KMS-11 (cell line): Measurements from ENCODE around the gene DSE.
"Not testable (repeated sequence)": the region's sequence is repeated elsewhere in the genome, so short reads cannot be mapped to it uniquely, and the experiment has no call there.

Experiments
- H2AFZ ChIP-seq: fragments of 200-600 bp; sonication (generic); 2 replicates; pipeline ENCODE4 v1.6.1; 2016; ENCODE audit warnings: antibody characterized with exemption, mixed run types, low read depth
- H3K27ac ChIP-seq: fragments of 200-600 bp; sonication (generic); 2 replicates; pipeline ENCODE4 v1.6.1; 2016; ENCODE audit warnings: mild to moderate bottlenecking, mixed run types
- H3K27me3 ChIP-seq: fragments of 200-600 bp; sonication (generic); 2 replicates; pipeline ENCODE4 v1.6.1; 2017; ENCODE audit warnings: mild to moderate bottlenecking, low read depth, mixed run types, moderate library complexity; ENCODE audit not compliant: insufficient read depth
- H3K36me3 ChIP-seq: fragments of 200-600 bp; sonication (generic); 2 replicates; pipeline ENCODE4 v1.6.1; 2017; ENCODE audit warnings: mild to moderate bottlenecking, mixed run types; ENCODE audit not compliant: insufficient read depth
- H3K4me1 ChIP-seq: fragments of 200-600 bp; sonication (generic); 2 replicates; pipeline ENCODE4 v1.6.1; 2016; ENCODE audit warnings: mild to moderate bottlenecking, low read depth, mixed run types; ENCODE audit not compliant: poor library complexity, severe bottlenecking
- H3K4me2 ChIP-seq: fragments of 200-600 bp; sonication (generic); 2 replicates; pipeline ENCODE4 v1.7.0; 2016; ENCODE audit warnings: mild to moderate bottlenecking, mixed run types
- H3K4me3 ChIP-seq: fragments of 200-600 bp; sonication (generic); IDR thresholded peaks from 2 replicates; pipeline ENCODE4 v1.6.1; 2017; ENCODE audit warnings: low read depth, low read length, mixed read lengths; ENCODE audit not compliant: insufficient read depth
- H3K79me2 ChIP-seq: fragments of 200-600 bp; sonication (generic); 2 replicates; pipeline ENCODE4 v1.6.1; 2016; ENCODE audit warnings: low read depth, mixed run types; ENCODE audit not compliant: insufficient read depth
- H3K9ac ChIP-seq: fragments of 200-600 bp; sonication (generic); 2 replicates; pipeline ENCODE4 v1.6.1; 2016; ENCODE audit warnings: mild to moderate bottlenecking, mixed run types
- H4K20me1 ChIP-seq: fragments of 200-600 bp; sonication (generic); 2 replicates; pipeline ENCODE4 v1.6.1; 2016; ENCODE audit warnings: mild to moderate bottlenecking, mixed run types; ENCODE audit not compliant: insufficient read depth
- TF ChIP-seq, protein P1 (sequence below): fragments of 200-600 bp; sonication (generic); conservative IDR thresholded peaks from 2 replicates; pipeline ENCODE4 v1.6.1; 2017; ENCODE audit warnings: low read depth, mild to moderate bottlenecking, antibody characterized with exemption, low read length, moderate library complexity, mixed read lengths

DSE gene

DNA sequence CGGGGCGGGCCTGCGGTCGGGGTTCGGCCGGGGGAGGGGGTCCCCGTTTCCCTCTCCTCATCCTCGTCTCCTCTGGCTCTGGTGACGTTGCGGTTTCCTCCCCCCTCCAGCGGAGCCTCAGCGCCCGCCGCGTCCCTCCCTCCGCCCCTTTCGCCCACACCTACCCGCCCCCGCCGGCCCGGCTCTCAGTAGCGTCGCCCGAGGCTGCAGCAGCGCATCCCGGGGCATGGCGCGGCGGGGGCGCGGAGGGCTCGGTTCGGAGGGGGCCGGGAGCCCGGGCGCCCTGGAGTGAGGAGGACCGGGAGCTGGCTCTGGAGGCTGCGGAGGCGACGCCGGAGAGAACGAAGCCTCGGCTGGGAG is at the start of gene DSE:
TSS of gene DSE (plus strand) at position 188 of the 360 bp plus-strand sequence. CDS start 28,304 bp downstream, outside the sequence.
- no peaks in the 10 kb centered on the region; the same call in 1 of the 2 replicates for H3K27me3 ChIP-seq
- no peak within 1 kb of the TSS for H3K4me3 ChIP-seq
- TF ChIP-seq, protein P1, sequence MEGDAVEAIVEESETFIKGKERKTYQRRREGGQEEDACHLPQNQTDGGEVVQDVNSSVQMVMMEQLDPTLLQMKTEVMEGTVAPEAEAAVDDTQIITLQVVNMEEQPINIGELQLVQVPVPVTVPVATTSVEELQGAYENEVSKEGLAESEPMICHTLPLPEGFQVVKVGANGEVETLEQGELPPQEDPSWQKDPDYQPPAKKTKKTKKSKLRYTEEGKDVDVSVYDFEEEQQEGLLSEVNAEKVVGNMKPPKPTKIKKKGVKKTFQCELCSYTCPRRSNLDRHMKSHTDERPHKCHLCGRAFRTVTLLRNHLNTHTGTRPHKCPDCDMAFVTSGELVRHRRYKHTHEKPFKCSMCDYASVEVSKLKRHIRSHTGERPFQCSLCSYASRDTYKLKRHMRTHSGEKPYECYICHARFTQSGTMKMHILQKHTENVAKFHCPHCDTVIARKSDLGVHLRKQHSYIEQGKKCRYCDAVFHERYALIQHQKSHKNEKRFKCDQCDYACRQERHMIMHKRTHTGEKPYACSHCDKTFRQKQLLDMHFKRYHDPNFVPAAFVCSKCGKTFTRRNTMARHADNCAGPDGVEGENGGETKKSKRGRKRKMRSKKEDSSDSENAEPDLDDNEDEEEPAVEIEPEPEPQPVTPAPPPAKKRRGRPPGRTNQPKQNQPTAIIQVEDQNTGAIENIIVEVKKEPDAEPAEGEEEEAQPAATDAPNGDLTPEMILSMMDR, result no peak
- H3K4me1 ChIP-seq, result no peaks in the 10 kb centered on the region
- peak within 1 kb of the TSS; percentile 25; the same call in 1 of the 2 replicates for H3K9ac ChIP-seq
- H3K4me2 ChIP-seq, result peak within 1 kb of the TSS; percentile 82
- H3K27ac ChIP-seq, result no peak within 1 kb of the TSS
- no peaks in the 10 kb centered on the region for H4K20me1 ChIP-seq
- H3K79me2 ChIP-seq, result no peaks in the 10 kb centered on the region
- H3K36me3 ChIP-seq, result no peaks in the 10 kb centered on the region
- H2AFZ ChIP-seq, result peak within 1 kb of the TSS; percentile 85

DNA sequence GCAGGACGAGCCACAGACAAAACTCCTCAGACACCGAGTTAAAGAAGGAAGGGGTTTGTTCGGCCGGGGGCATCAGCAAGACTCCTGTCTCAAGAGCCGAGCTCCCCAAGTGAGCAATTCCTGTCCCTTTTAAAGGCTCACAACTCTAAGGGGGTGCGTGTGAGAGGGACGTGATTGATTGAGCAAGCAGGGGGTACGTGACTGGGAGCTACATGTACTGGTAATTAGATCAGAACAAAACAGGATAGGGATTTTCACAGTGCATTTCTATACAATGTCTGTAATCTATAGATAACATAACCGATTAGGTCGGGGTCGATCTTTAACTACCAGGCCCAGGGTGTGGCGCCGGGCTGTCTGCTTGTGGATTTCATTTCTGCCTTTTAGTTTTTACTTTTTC is 48.8 kb upstream of the DSE start:
- not testable (repeated sequence) for H3K36me3 ChIP-seq, H3K4me3 ChIP-seq, H3K4me1 ChIP-seq, H3K79me2 ChIP-seq, H3K27me3 ChIP-seq, H4K20me1 ChIP-seq, H3K4me2 ChIP-seq, H3K27ac ChIP-seq, H3K9ac ChIP-seq, H2AFZ ChIP-seq

DNA sequence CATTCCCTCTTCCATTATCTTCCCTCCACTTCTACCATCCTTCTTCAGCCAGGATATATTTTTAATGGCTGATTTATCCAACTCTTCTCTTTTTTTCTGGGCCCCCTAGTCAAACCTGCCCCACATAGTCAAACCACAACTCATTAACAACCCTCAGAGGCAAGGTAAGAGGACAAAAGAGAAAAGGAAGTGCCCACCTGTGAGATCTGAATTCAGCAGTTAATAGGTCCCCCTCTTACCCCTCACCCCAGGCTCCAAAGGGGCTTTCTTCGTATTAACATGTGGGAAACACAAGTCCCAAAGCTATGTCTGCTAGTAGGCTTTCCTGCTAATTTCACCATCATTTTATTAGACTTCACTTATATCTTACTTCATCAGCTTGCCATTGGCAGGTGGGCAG is 46.9 kb upstream of the DSE start:
- Histone ChIP-seq H3K4me2 (no peak overlapping the region), H3K27ac (no peak overlapping the region), H3K4me3 (no peak overlapping the region)

DNA sequence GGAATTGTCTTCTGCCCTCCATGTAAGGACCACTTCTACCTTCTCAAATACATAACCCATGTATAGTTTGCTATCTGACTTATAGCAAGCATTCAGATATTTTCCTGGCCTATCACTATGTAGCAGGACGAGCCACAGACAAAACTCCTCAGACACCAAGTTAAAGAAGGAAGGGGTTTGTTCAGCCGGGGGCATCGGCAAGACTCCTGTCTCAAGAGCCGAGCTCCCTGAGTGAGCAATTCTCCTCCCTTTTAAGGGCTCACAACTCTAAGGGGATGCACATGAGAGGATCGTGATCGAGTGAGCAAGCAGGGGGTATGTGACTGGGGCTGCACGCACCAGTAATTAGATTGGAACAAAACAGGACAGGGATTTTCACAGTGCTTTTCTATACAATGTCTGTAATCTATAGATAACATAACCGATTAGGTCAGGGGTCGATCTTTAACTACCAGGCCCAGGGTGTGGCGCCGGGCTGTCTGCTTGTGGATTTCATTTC is 45.1 kb upstream of the DSE start:
- H3K4me1 ChIP-seq, H3K4me3 ChIP-seq, H2AFZ ChIP-seq, H3K4me2 ChIP-seq, H3K27ac ChIP-seq, H3K36me3 ChIP-seq, H3K27me3 ChIP-seq, H3K9ac ChIP-seq, H3K79me2 ChIP-seq, H4K20me1 ChIP-seq: not testable (repeated sequence)

More for the DNA sequence above, 46.9 kb upstream of the DSE start:
- no peak overlapping the region for H2AFZ ChIP-seq
- H3K4me1 ChIP-seq, result no peaks in the 10 kb centered on the region
- TF ChIP-seq, protein P1, result no peak
- H3K79me2 ChIP-seq, result no peaks in the 10 kb centered on the region
- H3K36me3 ChIP-seq, result no peaks in the 10 kb centered on the region
- no peaks in the 10 kb centered on the region for H3K27me3 ChIP-seq
- H4K20me1 ChIP-seq, result no peaks in the 10 kb centered on the region
- H3K9ac ChIP-seq, result no peak overlapping the region

DNA sequence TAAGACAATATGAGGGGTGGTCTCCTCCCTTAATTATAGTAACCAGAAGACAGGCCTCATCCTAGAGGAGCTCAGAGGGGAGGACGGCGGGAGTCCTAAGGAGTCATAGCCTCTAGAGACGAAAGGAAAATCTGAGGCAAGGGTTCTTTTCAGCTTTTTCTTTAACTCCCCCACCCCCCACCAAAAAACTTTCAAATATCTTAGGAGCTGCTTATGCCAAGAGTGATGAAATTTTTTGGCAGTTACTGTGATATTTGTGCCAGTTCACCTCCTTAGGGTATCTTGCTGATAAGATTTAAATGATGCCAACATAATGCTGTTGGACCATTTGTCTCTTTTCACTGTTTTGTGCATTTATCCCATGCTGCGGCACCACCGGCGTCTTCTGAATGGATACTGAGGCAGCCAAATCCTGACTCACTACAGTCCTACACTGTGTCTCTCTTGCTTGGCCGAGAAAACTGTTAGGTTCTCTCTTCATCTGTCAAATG is 44.5 kb upstream of the DSE start:
- Histone ChIP-seq H3K9ac (no peak overlapping the region), H2AFZ (no peak overlapping the region), H3K4me2 (no peak overlapping the region), H4K20me1 (no peaks in the 10 kb centered on the region), H3K79me2 (no peaks in the 10 kb centered on the region), H3K36me3 (no peaks in the 10 kb centered on the region), H3K27me3 (no peaks in the 10 kb centered on the region), H3K27ac (no peak overlapping the region), H3K4me3 (no peak overlapping the region), H3K4me1 (no peaks in the 10 kb centered on the region)
- TF ChIP-seq, protein P1, result no peak
